ENCODE data around the gene SEMA6C. TPM values are rescaled to one million over a fixed set of nuclear protein-coding genes. Genes with fewer than 3 reads are reported as not detected.

Gene SEMA6C
- total and polyA plus RNA-seq, 10 donors, result 2.0 to 9.4 (median 4.2) TPM

DNA sequence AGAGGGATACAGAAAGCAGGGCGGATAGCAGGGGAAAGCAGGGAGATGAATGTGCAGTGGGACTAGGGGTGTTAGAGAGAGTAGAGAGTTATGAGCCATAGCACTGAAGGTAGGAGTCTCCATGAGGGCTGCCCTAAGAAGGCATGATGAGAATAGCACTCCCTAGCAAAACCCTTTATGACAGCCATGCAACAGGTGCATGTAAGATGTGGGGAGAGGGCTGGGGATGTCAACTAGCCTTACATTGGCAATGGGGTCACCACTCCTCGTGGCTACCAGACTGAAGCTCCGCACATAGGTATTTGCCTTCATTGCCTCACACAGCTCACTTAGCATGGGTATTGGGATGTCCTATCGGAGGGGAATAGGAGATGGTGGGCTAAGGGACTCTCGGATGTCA lies 24.8 kb upstream of the SEMA6C start:
- DNase-seq, result peak; percentile 30
- Histone ChIP-seq H3K27me3 (replicated peaks in 1 of 7) (no peaks in the 10 kb centered on the region), H3K36me3 (peaks cover 0 to 95% (median 66%) of the 10 kb centered on the region in 6 donors), H3K4me1 (peaks cover 11 to 26% (median 17%) of the 10 kb centered on the region in 6 donors), H3K9me3 (no peaks in the 10 kb centered on the region), H3K4me3 (no peak overlapping the region), H3K27ac (no peak overlapping the region)
- WGBS, 5 donors, result 78 to 93% (median 88%) methylated on average over 5 of the region's 5 CpGs
- TF ChIP-seq POLR2A (IDR thresholded peaks at IDR 0.05), result no peak
- TF ChIP-seq, protein P1, sequence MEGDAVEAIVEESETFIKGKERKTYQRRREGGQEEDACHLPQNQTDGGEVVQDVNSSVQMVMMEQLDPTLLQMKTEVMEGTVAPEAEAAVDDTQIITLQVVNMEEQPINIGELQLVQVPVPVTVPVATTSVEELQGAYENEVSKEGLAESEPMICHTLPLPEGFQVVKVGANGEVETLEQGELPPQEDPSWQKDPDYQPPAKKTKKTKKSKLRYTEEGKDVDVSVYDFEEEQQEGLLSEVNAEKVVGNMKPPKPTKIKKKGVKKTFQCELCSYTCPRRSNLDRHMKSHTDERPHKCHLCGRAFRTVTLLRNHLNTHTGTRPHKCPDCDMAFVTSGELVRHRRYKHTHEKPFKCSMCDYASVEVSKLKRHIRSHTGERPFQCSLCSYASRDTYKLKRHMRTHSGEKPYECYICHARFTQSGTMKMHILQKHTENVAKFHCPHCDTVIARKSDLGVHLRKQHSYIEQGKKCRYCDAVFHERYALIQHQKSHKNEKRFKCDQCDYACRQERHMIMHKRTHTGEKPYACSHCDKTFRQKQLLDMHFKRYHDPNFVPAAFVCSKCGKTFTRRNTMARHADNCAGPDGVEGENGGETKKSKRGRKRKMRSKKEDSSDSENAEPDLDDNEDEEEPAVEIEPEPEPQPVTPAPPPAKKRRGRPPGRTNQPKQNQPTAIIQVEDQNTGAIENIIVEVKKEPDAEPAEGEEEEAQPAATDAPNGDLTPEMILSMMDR (IDR thresholded peaks at IDR 0.05 in 8 of 11, conservative IDR thresholded peaks at IDR 0.05 in 3 of 11), result no peak
- intact Hi-C loops (cut with DNase I; ENCODE audit: low total_unique reads), result no loop called here

DNA sequence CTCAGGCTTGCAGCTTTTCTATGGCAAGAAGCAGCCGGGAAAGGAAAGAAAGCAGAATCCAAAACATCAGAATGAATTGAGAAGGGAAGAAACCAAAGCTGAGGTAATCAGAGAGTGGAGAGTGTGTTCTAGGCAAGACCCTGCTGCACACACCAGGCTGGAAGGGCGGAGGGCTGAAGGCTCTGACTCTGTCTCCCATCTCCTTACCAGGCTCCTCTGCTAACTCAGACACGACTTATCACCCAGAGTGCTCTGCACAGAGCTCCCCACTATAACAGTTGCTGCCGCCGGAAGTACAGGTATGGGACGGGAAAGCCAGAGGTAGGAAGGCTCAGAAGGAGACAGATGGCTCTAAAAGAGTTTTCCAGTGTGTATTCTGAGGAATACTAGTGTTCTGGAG lies 20.7 kb upstream of the SEMA6C start:
- peak overlapping the region in 3 of 8 donors; percentile 88 to 93 (median 89) for H3K27ac ChIP-seq
- H3K36me3 ChIP-seq, result peaks cover 0 to 83% (median 35%) of the 10 kb centered on the region in 6 donors
- peak; percentile 74 for DNase-seq
- H3K27me3 ChIP-seq (replicated peaks in 1 of 7), result no peaks in the 10 kb centered on the region
- WGBS, 5 donors, result 77 to 92% (median 91%) methylated on average over 6 of the region's 6 CpGs
- H3K4me1 ChIP-seq, result peaks cover 15 to 56% (median 37%) of the 10 kb centered on the region in 6 donors
- H3K4me3 ChIP-seq, result peak overlapping the region in 7 of 8 donors; percentile 65 to 95 (median 79)
- TF ChIP-seq, protein P1 (IDR thresholded peaks at IDR 0.05 in 8 of 11, conservative IDR thresholded peaks at IDR 0.05 in 3 of 11), result no peak
- no peak for TF ChIP-seq POLR2AphosphoS5 (IDR thresholded peaks at IDR 0.05)
- no peak for TF ChIP-seq POLR2A (IDR thresholded peaks at IDR 0.05)
- intact Hi-C loops (cut with DNase I; ENCODE audit: low total_unique reads), result no loop called here
- H3K9me3 ChIP-seq, result no peaks in the 10 kb centered on the region

DNA sequence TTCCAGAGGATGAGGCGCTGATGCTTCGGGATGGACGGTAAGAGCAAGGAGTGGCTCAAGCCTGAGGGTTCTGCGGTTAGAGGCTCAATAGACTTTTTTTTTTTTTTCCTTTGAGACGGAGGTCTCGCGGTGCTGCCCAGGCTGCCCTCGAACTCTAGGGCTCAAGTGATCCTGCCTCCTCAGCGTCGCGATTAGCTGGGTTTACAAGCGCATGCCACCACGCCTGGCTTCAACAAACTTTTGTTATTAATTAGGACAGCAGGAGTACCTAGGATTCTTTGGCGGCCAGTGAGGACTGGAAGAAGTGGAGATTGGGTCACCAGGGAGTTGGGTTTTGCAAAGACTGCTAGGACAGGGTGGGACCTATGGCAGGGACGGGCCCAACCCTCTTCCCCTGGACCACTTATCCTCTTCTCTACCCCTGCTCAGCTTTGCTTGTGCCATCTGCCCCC lies 20.1 kb upstream of the SEMA6C start:
- DNase-seq, result peak; percentile 75
- no peaks in the 10 kb centered on the region for H3K9me3 ChIP-seq
- H3K4me1 ChIP-seq, result peaks cover 15 to 62% (median 39%) of the 10 kb centered on the region in 6 donors
- TF ChIP-seq POLR2A (IDR thresholded peaks at IDR 0.05), result no peak
- TF ChIP-seq POLR2AphosphoS5 (IDR thresholded peaks at IDR 0.05), result no peak
- TF ChIP-seq, protein P1 (IDR thresholded peaks at IDR 0.05 in 8 of 11, conservative IDR thresholded peaks at IDR 0.05 in 3 of 11), result no peak
- H3K27ac ChIP-seq, result peak overlapping the region; percentile 74 to 93 (median 88)
- peaks cover 0 to 83% (median 35%) of the 10 kb centered on the region in 6 donors for H3K36me3 ChIP-seq
- intact Hi-C loops (cut with DNase I; ENCODE audit: low total_unique reads), result no loop called here
- H3K27me3 ChIP-seq (replicated peaks in 1 of 7), result no peaks in the 10 kb centered on the region
- peak overlapping the region; percentile 65 to 95 (median 80) for H3K4me3 ChIP-seq
- 3 to 5% (median 4%) methylated on average over 15 of the region's 15 CpGs for WGBS, 5 donors

DNA sequence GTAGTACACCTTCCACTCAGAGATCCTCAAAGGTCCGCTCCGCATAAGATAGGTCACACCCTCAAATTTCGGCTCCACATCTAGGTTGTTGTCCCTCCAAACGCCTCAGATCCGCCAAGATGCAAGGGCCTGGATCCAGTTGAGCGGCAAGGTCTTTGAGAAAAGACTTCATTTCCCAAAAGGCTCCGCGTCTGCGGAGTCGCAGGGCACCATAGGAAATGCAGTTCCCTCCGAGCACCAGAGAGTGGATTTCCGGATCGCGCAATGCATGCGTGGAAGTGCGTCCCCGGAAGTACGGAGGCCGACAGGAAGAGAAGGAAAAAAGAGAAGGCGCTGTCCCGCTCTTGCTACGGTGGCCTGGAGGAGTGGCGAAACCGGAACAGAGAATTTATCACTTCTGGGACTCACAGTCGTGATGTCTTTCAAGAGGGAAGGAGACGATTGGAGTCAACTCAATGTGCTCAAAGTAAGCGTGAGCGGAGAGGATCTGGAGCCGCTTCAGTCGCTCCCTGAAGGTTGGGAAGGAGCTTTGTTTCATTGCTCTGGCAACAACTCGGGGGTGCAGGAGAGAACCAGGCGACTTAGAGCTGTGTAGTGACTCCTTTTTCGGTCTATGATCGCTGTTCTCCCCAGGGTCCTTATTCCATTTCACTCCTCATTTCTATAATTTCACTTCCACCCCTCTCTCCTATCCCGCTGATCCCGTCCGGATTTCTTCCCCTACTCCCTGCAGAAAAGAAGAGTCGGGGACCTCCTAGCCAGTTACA lies 19.5 kb upstream of the SEMA6C start, which contains the start of the genes LYSMD1 and SCNM1:
TSS of gene LYSMD1 (minus strand) at position 165 of the 767 bp plus-strand sequence. CDS start 644 bp downstream, outside the sequence.
TSS of gene SCNM1 (plus strand) at position 407 of the 767 bp plus-strand sequence. CDS start at position 416, 9 bp downstream.
- WGBS, 5 donors, result 0 to 2% (median 1%) methylated on average over 38 of the region's 38 CpGs
- Histone ChIP-seq H3K36me3 (peaks cover 0 to 83% (median 33%) of the 10 kb centered on the region in 6 donors), H3K4me1 (peaks cover 15 to 68% (median 40%) of the 10 kb centered on the region in 6 donors), H3K4me3 (peak within 1 kb of the TSS; percentile 65 to 95 (median 80)), H3K9me3 (no peaks in the 10 kb centered on the region), H3K27me3 (replicated peaks in 1 of 7) (no peaks in the 10 kb centered on the region), H3K27ac (peak within 1 kb of the TSS; percentile 74 to 93 (median 88))
- DNase-seq, result peak; percentile 97
- intact Hi-C loops (cut with DNase I; ENCODE audit: low total_unique reads), result no loop called here
- TF ChIP-seq POLR2AphosphoS5 (IDR thresholded peaks at IDR 0.05), result peak; percentile 83 to 99 (median 97)
- TF ChIP-seq, protein P1 (IDR thresholded peaks at IDR 0.05 in 8 of 11, conservative IDR thresholded peaks at IDR 0.05 in 3 of 11), result peak in 10 of 11 experiments; percentile 32 to 83 (median 63)
- TF ChIP-seq POLR2A (IDR thresholded peaks at IDR 0.05), result peak; percentile 9 to 91 (median 49)

Data from spleen (tissue), 11 donors.